Right renal pelvis (tissue), 4 donors: ENCODE data around the gene BMP5. TPM values are rescaled to one million over a fixed set of nuclear protein-coding genes. Genes with fewer than 3 reads are reported as not detected.
A peak's percentile ranks its signal among the peaks of the same experiment; 100 is the strongest.

Experiments used
- DNase-seq, 4 donors: peaks; one replicate each; pipeline ENCODE4 v3.0.0-alpha.2; 2013; ENCODE audit warnings: low read depth in 4 of 4, low spot score in 3 of 4, missing footprints in 1 of 4
- polyA plus RNA-seq, 4 donors: library from polyadenylated mRNA; unstranded; fragments of 120-200 nt; gene quantifications; one replicate each; pipeline ENCODE4 v1.2.1, GENCODE V29; 2013; ENCODE audit not compliant: insufficient read length in 4 of 4

Gene BMP5
- polyA plus RNA-seq, 4 donors: 2.5 to 3.6 (median 3.1) TPM

- no peak for DNase-seq
Measured at GRCh38 chr6:55874316-55874715, 1.1 kb downstream of the BMP5 start.

- no peak for DNase-seq
Measured at GRCh38 chr6:55872866-55873265, 2.5 kb downstream of the BMP5 start.

GRCh38 chr6:55870181-55870813, 5.1 kb downstream of the BMP5 start:
- DNase-seq: no peak

- no peak for DNase-seq
Measured at GRCh38 chr6:55869674-55870073, 5.7 kb downstream of the BMP5 start.

GRCh38 chr6:55868771-55869479, 6.5 kb downstream of the BMP5 start:
- no peak for DNase-seq

GRCh38 chr6:55868176-55868575, 7.2 kb downstream of the BMP5 start:
- no peak for DNase-seq

GRCh38 chr6:55866128-55866527, 9.3 kb downstream of the BMP5 start:
- no peak for DNase-seq

- DNase-seq: no peak
Measured at GRCh38 chr6:55853008-55854001, 22.1 kb downstream of the BMP5 start.

- DNase-seq: no peak
Measured at GRCh38 chr6:55841341-55841740, 34.0 kb downstream of the BMP5 start.

GRCh38 chr6:55839080-55839479, 36.3 kb downstream of the BMP5 start:
- no peak for DNase-seq

GRCh38 chr6:55836945-55837344, 38.4 kb downstream of the BMP5 start:
- DNase-seq: no peak

- DNase-seq: no peak
Measured at GRCh38 chr6:55836481-55836880, 38.9 kb downstream of the BMP5 start.

- DNase-seq: no peak
Measured at GRCh38 chr6:55835220-55835619, 40.2 kb downstream of the BMP5 start.

GRCh38 chr6:55833284-55833683, 42.1 kb downstream of the BMP5 start:
- DNase-seq: no peak

- no peak for DNase-seq
Measured at GRCh38 chr6:55827818-55828522, 47.4 kb downstream of the BMP5 start.

GRCh38 chr6:55826941-55827340, 48.4 kb downstream of the BMP5 start:
- DNase-seq: no peak

- peak in 2 of 4 donors; percentile 15 to 23 for DNase-seq
Measured at GRCh38 chr6:55825402-55826051, 49.9 kb downstream of the BMP5 start.

GRCh38 chr6:55822815-55823214, 52.6 kb downstream of the BMP5 start:
- DNase-seq: no peak

GRCh38 chr6:55822005-55822404, 53.4 kb downstream of the BMP5 start:
- no peak for DNase-seq

GRCh38 chr6:55820696-55821095, 54.7 kb downstream of the BMP5 start:
- no peak for DNase-seq
